Activated CD4-positive, alpha-beta memory T cell treated with anti-CD3 and anti-CD28 coated beads for 36 hours (primary cell): ENCODE measurements around the gene EVI5. TPM values are rescaled to one million over a fixed set of nuclear protein-coding genes. Genes with fewer than 3 reads are reported as not detected.

Source experiments
- CTCF ChIA-PET: fragments of 350-600 bp; sonication (Branson Sonifier 250); formaldehyde crosslinking; loops from one replicate; lab custom pipeline; 2021; ENCODE audit warnings: antibody characterized with exemption, inconsistent platforms; lab: Charles Lee
- POLR2A ChIA-PET: fragments of 350-600 bp; sonication (Branson Sonifier 250); formaldehyde crosslinking; loops from one replicate; lab custom pipeline; 2021; ENCODE audit warnings: antibody characterized with exemption; lab: Charles Lee
- DNase-seq: peaks from one replicate; pipeline ENCODE4 v3.0.0-alpha.2; 2020
- H3K27ac Mint-ChIP-seq: one replicate; pipeline ENCODE4 v1.8.0; 2021; ENCODE audit warnings: mixed read lengths
- H3K27me3 Mint-ChIP-seq: one replicate; pipeline ENCODE4 v1.8.0; 2021; ENCODE audit warnings: mixed read lengths
- H3K36me3 Mint-ChIP-seq: one replicate; pipeline ENCODE4 v1.8.0; 2021; ENCODE audit warnings: mixed read lengths
- H3K4me1 Mint-ChIP-seq: one replicate; pipeline ENCODE4 v1.8.0; 2021; ENCODE audit warnings: low read depth, mixed read lengths
- H3K4me3 Mint-ChIP-seq: one replicate; pipeline ENCODE4 v1.8.0; 2021; ENCODE audit warnings: mild to moderate bottlenecking, mixed read lengths
- H3K9me3 Mint-ChIP-seq: one replicate; pipeline ENCODE4 v1.8.0; 2021; ENCODE audit warnings: mixed read lengths
- intact Hi-C: fragments of 100-400 bp; cut with micrococcal nuclease; formaldehyde crosslinking; loops from one replicate; pipeline ENCODE4 v1.15.1; 2023
- total RNA-seq, 2 experiments: library from RNA; stranded (reverse); gene quantifications; one replicate each; pipeline ENCODE4 v1.2.3, GENCODE V29; 2021

The EVI5 gene
- total RNA-seq, 2 experiments from 2014 or later, result 36.0 to 37.2 TPM

GRCh38 chr1:92480813-92481598, 303.9 kb downstream of the EVI5 start:
- intact Hi-C loops, result loop anchor here (10.0 kb wide), 3 partner anchors 354 to 676 kb away; partner anchors contain the start of gene RPL5
- CTCF ChIA-PET, result interaction anchor here (0.6 to 2.4 kb wide), 3 partner anchors 57 to 170 kb away, joined by 3 to 21 read pairs (median 7); no protein-coding TSS in a partner anchor
- peak overlapping the region; percentile 98 for H3K27ac Mint-ChIP-seq
- peaks cover 57% of the 10 kb centered on the region for H3K4me1 Mint-ChIP-seq
- H3K4me3 Mint-ChIP-seq, result peak overlapping the region; percentile 90
- H3K9me3 Mint-ChIP-seq, result no peaks in the 10 kb centered on the region
- H3K27me3 Mint-ChIP-seq, result no peaks in the 10 kb centered on the region
- no peak for DNase-seq
- POLR2A ChIA-PET, result interaction anchor here (0.8 to 9.0 kb wide), 3 partner anchors 8 to 58 kb away, joined by 3 to 154 read pairs (median 3); no protein-coding TSS in a partner anchor
- H3K36me3 Mint-ChIP-seq, result peaks cover 78% of the 10 kb centered on the region

- Mint-ChIP-seq H3K9me3 (no peaks in the 10 kb centered on the region), H3K36me3 (peaks cover 85% of the 10 kb centered on the region), H3K4me1 (peaks cover 64% of the 10 kb centered on the region), H3K4me3 (peak overlapping the region; percentile 66), H3K27me3 (no peaks in the 10 kb centered on the region), H3K27ac (peak overlapping the region; percentile 89)
- DNase-seq, result no peak
- POLR2A ChIA-PET, result interaction anchor here (0.8 to 1.1 kb wide), 2 partner anchors 9 to 58 kb away, joined by 3 read pairs; no protein-coding TSS in a partner anchor
- intact Hi-C loops, result loop anchor here (10.0 kb wide), 3 partner anchors 354 to 676 kb away; partner anchors contain the start of gene RPL5
- CTCF ChIA-PET, result interaction anchor here (1.1 to 1.4 kb wide), 2 partner anchors 107 to 170 kb away, joined by 3 to 5 read pairs; no protein-coding TSS in a partner anchor
Observed at GRCh38 chr1:92480200-92480812, 304.6 kb downstream of the EVI5 start.

GRCh38 chr1:92479587-92479986, 305.3 kb downstream of the EVI5 start:
- ChIA-PET CTCF (interaction anchor here (0.7 to 1.4 kb wide), 3 partner anchors 108 to 539 kb away, joined by 3 to 5 read pairs (median 3); no protein-coding TSS in a partner anchor), POLR2A (interaction anchor here (1.1 kb wide), 1 partner anchor 59 kb away, joined by 3 read pairs; no protein-coding TSS in a partner anchor)
- no peaks in the 10 kb centered on the region for H3K9me3 Mint-ChIP-seq

GRCh38 chr1:92478393-92478792, 306.5 kb downstream of the EVI5 start:
- Mint-ChIP-seq H3K27ac (peak overlapping the region; percentile 89), H3K4me1 (peaks cover 84% of the 10 kb centered on the region), H3K27me3 (no peaks in the 10 kb centered on the region), H3K9me3 (no peaks in the 10 kb centered on the region), H3K36me3 (peaks cover 89% of the 10 kb centered on the region), H3K4me3 (peak overlapping the region; percentile 66)
- peak; percentile 54 for DNase-seq
- intact Hi-C loops, result loop anchor here (2.0 to 10.0 kb wide), 4 partner anchors 14 to 1366 kb away; partner anchors contain the start of gene BTBD8
- CTCF ChIA-PET, result interaction anchor here (0.7 to 1.6 kb wide), 5 partner anchors 9 to 168 kb away, joined by 3 to 6 read pairs (median 4); partner anchors contain the start of gene GFI1
- POLR2A ChIA-PET, result interaction anchor here (0.6 to 2.0 kb wide), 5 partner anchors 59 to 168 kb away, joined by 3 to 5 read pairs (median 3); no protein-coding TSS in a partner anchor

More at GRCh38 chr1:92479587-92479986, 305.3 kb downstream of the EVI5 start:
- Mint-ChIP-seq H3K27ac (peak overlapping the region; percentile 89), H3K27me3 (no peaks in the 10 kb centered on the region), H3K36me3 (peaks cover 88% of the 10 kb centered on the region), H3K4me1 (peaks cover 72% of the 10 kb centered on the region), H3K4me3 (peak overlapping the region; percentile 66)
- intact Hi-C loops, result loop anchor here (2.0 to 10.0 kb wide), 4 partner anchors 15 to 1365 kb away; partner anchors contain the start of gene BTBD8
- DNase-seq, result no peak

GRCh38 chr1:92476071-92476631, 308.8 kb downstream of the EVI5 start:
- H3K4me1 Mint-ChIP-seq, result peaks cover 87% of the 10 kb centered on the region
- H3K27me3 Mint-ChIP-seq, result no peaks in the 10 kb centered on the region
- CTCF ChIA-PET, result interaction anchor here (0.6 to 1.0 kb wide), 3 partner anchors 9 to 166 kb away, joined by 3 to 4 read pairs (median 4); no protein-coding TSS in a partner anchor
- intact Hi-C loops, result loop anchor here (10.0 kb wide), 3 partner anchors 391 to 1369 kb away; partner anchors contain the start of gene BTBD8
- peak overlapping the region; percentile 86 for H3K27ac Mint-ChIP-seq
- DNase-seq, result peak; percentile 85
- H3K9me3 Mint-ChIP-seq, result no peaks in the 10 kb centered on the region
- peak overlapping the region; percentile 54 for H3K4me3 Mint-ChIP-seq
- POLR2A ChIA-PET, result interaction anchor here (0.9 to 3.4 kb wide), 3 partner anchors 8 to 104 kb away, joined by 3 to 72 read pairs (median 4); partner anchors contain the start of gene GFI1
- peaks cover 81% of the 10 kb centered on the region for H3K36me3 Mint-ChIP-seq

- intact Hi-C loops, result loop anchor here (10.0 kb wide), 3 partner anchors 390 to 1370 kb away; partner anchors contain the start of gene BTBD8
- H3K4me3 Mint-ChIP-seq, result peak overlapping the region; percentile 41
- ChIA-PET CTCF (interaction anchor here (0.6 to 2.4 kb wide), 6 partner anchors 9 to 177 kb away, joined by 3 to 33 read pairs (median 9); partner anchors contain the start of genes GLMN and RPAP2), POLR2A (interaction anchor here (0.9 to 3.4 kb wide), 11 partner anchors 9 to 159 kb away, joined by 3 to 72 read pairs (median 5); partner anchors contain the start of gene GFI1)
- peaks cover 81% of the 10 kb centered on the region for H3K36me3 Mint-ChIP-seq
- no peaks in the 10 kb centered on the region for H3K9me3 Mint-ChIP-seq
- no peaks in the 10 kb centered on the region for H3K27me3 Mint-ChIP-seq
- peak overlapping the region; percentile 86 for H3K27ac Mint-ChIP-seq
- H3K4me1 Mint-ChIP-seq, result peaks cover 87% of the 10 kb centered on the region
- no peak for DNase-seq
Observed at GRCh38 chr1:92475029-92475428, 309.9 kb downstream of the EVI5 start.

GRCh38 chr1:92473781-92474495, 311.0 kb downstream of the EVI5 start:
- Mint-ChIP-seq H3K4me1 (peaks cover 82% of the 10 kb centered on the region), H3K4me3 (peak overlapping the region; percentile 41), H3K27me3 (no peaks in the 10 kb centered on the region), H3K27ac (peak overlapping the region; percentile 86), H3K9me3 (no peaks in the 10 kb centered on the region), H3K36me3 (peaks cover 76% of the 10 kb centered on the region)
- ChIA-PET POLR2A (interaction anchor here (0.5 to 3.4 kb wide), 19 partner anchors 8 to 365 kb away, joined by 3 to 72 read pairs (median 5); partner anchors contain the start of gene GFI1), CTCF (interaction anchor here (0.8 to 2.4 kb wide), 7 partner anchors 10 to 175 kb away, joined by 3 to 33 read pairs (median 5); partner anchors contain the start of genes GLMN and RPAP2)
- DNase-seq, result peak; percentile 73
- intact Hi-C loops, result loop anchor here (1.0 to 10.0 kb wide), 9 partner anchors 9 to 1371 kb away; partner anchors contain the start of gene BTBD8

GRCh38 chr1:92470216-92470615, 314.7 kb downstream of the EVI5 start:
- H3K36me3 Mint-ChIP-seq, result peaks cover 49% of the 10 kb centered on the region
- CTCF ChIA-PET, result interaction anchor here (0.6 kb wide), 1 partner anchor 126 kb away, joined by 3 read pairs; no protein-coding TSS in a partner anchor
- H3K9me3 Mint-ChIP-seq, result no peaks in the 10 kb centered on the region
- H3K4me3 Mint-ChIP-seq, result no peak overlapping the region
- intact Hi-C loops, result loop anchor here (10.0 kb wide), 3 partner anchors 385 to 1375 kb away; partner anchors contain the start of gene BTBD8
- H3K4me1 Mint-ChIP-seq, result peaks cover 63% of the 10 kb centered on the region
- H3K27me3 Mint-ChIP-seq, result no peaks in the 10 kb centered on the region
- no peak for DNase-seq
- no peak overlapping the region for H3K27ac Mint-ChIP-seq
- POLR2A ChIA-PET, result no interaction called here

- H3K27me3 Mint-ChIP-seq, result no peaks in the 10 kb centered on the region
- peaks cover 54% of the 10 kb centered on the region for H3K4me1 Mint-ChIP-seq
- DNase-seq, result no peak
- H3K9me3 Mint-ChIP-seq, result no peaks in the 10 kb centered on the region
- peaks cover 20% of the 10 kb centered on the region for H3K36me3 Mint-ChIP-seq
- ChIA-PET POLR2A (interaction anchor here (1.1 kb wide), 1 partner anchor 8 kb away, joined by 4 read pairs; no protein-coding TSS in a partner anchor), CTCF (no interaction called here)
- no peak overlapping the region for H3K4me3 Mint-ChIP-seq
- peak overlapping the region; percentile 30 for H3K27ac Mint-ChIP-seq
- intact Hi-C loops, result no loop called here
Observed at GRCh38 chr1:92466683-92467352, 318.1 kb downstream of the EVI5 start.
